ENCODE measurements around the gene LIFR.
A peak's percentile ranks its signal among the peaks of the same experiment; 100 is the strongest.

Gene LIFR

DNA sequence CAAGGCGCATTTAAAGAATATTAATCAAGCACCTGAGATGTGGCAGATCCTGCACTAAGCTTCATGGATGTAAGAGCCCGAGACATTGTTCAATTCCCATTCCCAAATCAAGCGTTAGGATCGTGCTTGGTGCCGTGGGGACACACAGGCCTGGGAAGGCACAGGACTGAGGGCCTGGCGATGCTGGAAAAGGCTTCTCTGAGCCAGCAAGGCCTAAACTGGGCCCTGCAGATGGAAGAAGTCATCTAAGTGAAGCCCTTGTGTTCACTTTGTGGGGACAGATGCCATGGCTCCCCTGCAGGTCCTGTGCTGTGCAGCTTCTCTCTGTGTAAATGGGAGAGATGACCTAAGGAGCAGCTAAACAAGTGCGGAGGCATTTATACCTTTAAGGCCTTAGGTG, 83.9 kb downstream of the LIFR start:
- Mint-ChIP-seq H3K4me3 (no peak overlapping the region), H3K9me3 (no peaks in the 10 kb centered on the region), H3K27ac (no peak overlapping the region), H3K4me1 (no peaks in the 10 kb centered on the region), H3K27me3 (peaks cover 54% of the 10 kb centered on the region)
- DNase-seq (no peak), ATAC-seq (peak; percentile 12)

DNA sequence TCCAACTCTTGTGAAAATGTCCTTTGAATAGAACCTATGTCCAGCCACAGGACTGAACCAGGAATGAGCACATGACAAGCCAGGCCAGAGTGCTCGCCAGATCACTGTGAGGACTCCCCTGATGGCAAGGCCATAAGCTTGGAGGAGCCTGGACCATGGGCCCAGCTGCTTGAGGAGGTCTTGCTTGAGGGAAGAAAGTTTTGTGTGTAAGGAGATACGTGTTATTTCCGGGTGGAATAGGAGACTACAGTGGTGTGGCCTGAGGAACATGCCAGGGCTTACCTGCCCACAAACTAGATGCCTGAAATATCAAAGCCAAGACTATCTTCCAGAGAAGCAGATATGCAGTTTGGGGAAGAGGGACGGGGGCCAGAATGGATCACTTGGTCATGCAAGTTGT, 84.7 kb downstream of the LIFR start:
- ATAC-seq: no peak
- no peak for DNase-seq
- H3K4me3 Mint-ChIP-seq: no peak overlapping the region
- H3K27ac Mint-ChIP-seq: no peak overlapping the region
- H3K9me3 Mint-ChIP-seq: no peaks in the 10 kb centered on the region
- no peaks in the 10 kb centered on the region for H3K4me1 Mint-ChIP-seq
- peaks cover 48% of the 10 kb centered on the region for H3K27me3 Mint-ChIP-seq

- DNase-seq (no peak), ATAC-seq (no peak)
- Mint-ChIP-seq H3K4me3 (no peak overlapping the region), H3K27ac (no peak overlapping the region), H3K27me3 (peaks cover 36% of the 10 kb centered on the region), H3K4me1 (no peaks in the 10 kb centered on the region), H3K9me3 (no peaks in the 10 kb centered on the region)
Measured at GRCh38 chr5:38469707-38470267, 86.7 kb downstream of the LIFR start.

DNA sequence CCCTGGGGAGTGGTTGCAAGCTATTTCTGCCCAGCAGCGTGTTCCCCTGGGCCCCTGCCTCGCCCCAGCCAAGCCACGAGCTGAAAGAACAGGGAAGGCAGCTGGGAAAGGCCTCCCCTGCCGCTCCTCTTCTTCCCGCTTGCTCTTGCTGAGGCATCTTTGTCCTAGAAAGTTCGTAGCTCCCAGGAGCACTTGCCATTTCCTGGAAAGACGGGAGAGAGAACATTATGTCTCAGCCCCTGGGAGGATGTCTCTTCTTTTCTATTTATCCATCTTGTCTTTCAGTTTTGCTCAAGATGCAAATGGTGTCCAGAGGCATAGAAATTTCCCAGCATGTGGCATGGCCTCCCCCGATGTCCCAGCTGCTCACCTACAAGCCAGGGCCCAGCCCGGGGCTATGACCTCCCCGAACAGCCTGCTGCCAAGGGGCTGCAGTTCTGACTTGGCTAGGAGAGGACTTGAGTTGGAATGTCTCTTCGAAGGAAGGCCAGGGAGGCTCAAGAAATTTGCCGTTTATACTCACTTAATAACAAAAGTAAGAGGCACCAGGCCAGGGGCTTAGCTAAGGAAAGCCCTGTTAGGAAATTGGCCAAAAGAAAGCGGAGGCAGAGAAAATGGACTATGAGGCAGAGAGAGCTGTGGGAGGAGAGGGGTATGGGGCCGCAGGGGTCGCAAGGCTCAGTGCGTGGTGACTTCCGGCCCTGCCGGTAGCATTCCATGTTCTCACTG, 87.3 kb downstream of the LIFR start:
- Mint-ChIP-seq H3K27me3 (peaks cover 30% of the 10 kb centered on the region), H3K9me3 (no peaks in the 10 kb centered on the region), H3K4me1 (no peaks in the 10 kb centered on the region), H3K27ac (no peak overlapping the region), H3K4me3 (no peak overlapping the region)
- ATAC-seq (no peak), DNase-seq (no peak)

DNA sequence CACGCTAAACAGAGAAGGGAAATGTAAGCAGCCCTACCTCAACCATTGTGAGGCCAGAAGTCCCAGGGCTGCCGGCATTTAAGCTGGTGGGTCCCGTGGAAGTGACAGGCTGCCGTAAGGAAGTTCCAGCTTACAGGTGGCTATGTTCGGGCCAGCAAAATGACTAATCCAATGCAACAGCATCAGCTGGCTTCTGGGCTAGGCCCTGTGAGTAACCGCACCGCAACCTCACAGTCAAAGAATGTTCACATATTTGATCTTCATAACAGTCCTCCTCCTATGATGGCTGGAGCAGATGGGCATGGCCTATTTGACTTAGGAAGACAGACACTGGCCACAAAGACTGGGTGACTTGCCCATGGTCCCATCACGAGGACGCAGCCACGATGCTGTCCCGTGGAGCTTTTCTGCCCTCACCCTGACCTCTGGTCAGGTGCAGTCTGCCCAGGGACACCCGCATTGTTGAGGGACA, 88.2 kb downstream of the LIFR start:
- peaks cover 21% of the 10 kb centered on the region for H3K27me3 Mint-ChIP-seq
- DNase-seq (no peak), ATAC-seq (no peak)
- H3K27ac Mint-ChIP-seq: no peak overlapping the region
- H3K9me3 Mint-ChIP-seq: no peaks in the 10 kb centered on the region
- no peaks in the 10 kb centered on the region for H3K4me1 Mint-ChIP-seq
- no peak overlapping the region for H3K4me3 Mint-ChIP-seq

- Mint-ChIP-seq H3K4me3 (no peak overlapping the region), H3K27ac (no peak overlapping the region), H3K27me3 (peaks cover 17% of the 10 kb centered on the region), H3K4me1 (no peaks in the 10 kb centered on the region), H3K9me3 (no peaks in the 10 kb centered on the region)
- ATAC-seq: no peak
- no peak for DNase-seq
Measured at GRCh38 chr5:38467353-38468040, 88.9 kb downstream of the LIFR start.

GRCh38 chr5:38466424-38467189, 89.8 kb downstream of the LIFR start:
- no peak for DNase-seq
- no peaks in the 10 kb centered on the region for H3K9me3 Mint-ChIP-seq
- no peak overlapping the region for H3K4me3 Mint-ChIP-seq
- H3K27ac Mint-ChIP-seq: no peak overlapping the region
- peaks cover 16% of the 10 kb centered on the region for H3K27me3 Mint-ChIP-seq
- no peak for ATAC-seq
- H3K4me1 Mint-ChIP-seq: no peaks in the 10 kb centered on the region

- Mint-ChIP-seq H3K27me3 (peaks cover 13% of the 10 kb centered on the region), H3K27ac (no peak overlapping the region), H3K9me3 (no peaks in the 10 kb centered on the region), H3K4me3 (no peak overlapping the region), H3K4me1 (no peaks in the 10 kb centered on the region)
- DNase-seq (no peak), ATAC-seq (no peak)
Measured at GRCh38 chr5:38465702-38466423, 90.6 kb downstream of the LIFR start.

DNA sequence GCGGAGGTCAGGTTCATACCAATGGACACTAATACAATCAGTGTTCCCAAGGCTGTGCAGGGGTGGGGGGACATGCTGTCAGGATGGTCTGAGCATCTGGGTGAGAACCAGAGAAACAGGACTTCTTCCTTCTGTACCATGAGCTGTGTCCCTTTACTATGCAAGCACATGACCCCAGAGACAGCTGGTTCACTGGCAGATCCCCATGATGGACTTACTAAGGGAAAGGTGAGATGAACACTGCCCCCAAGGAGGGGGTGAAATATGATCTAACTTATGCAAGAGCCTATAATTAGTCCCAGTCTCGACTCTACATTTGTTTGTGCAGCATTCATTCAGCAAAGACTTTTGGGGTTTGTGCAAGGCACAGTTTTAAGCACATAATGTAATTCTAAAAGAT, 91.4 kb downstream of the LIFR start:
- no peak for ATAC-seq
- Mint-ChIP-seq H3K27ac (no peak overlapping the region), H3K9me3 (no peaks in the 10 kb centered on the region), H3K27me3 (peaks cover 21% of the 10 kb centered on the region), H3K4me1 (no peaks in the 10 kb centered on the region), H3K4me3 (no peak overlapping the region)
- DNase-seq: no peak

- no peaks in the 10 kb centered on the region for H3K9me3 Mint-ChIP-seq
Measured at GRCh38 chr5:38463634-38464521, 92.6 kb downstream of the LIFR start.

DNA sequence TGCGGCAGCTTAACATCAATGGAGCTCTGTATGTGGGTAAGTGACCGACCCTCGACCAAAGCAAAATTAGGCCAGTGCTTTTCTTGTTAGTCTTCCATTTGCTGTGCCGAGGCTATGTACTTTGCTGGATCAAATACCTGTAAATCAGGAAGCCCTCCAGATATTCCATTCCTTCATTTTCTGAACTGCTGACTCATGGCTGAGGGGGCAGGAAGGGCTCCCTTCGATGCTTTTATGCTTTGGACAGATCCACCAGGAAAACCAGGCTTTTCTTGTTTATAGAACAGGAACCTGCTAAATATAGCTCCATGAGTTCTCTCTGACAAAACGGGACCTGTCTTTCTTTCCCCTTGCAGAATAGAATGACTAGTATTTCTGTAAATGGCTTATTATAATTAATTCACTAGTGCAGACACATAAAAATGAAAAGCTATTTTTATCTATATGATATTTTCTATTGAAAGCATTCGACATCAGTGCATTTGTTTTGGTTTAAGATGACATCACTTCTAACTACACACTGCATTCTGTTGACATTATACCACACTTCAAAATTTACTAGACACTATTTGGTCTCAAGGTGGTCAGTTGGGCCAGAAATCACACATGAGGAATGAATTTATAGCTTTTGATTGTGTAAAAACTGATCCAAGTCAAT, 93.3 kb downstream of the LIFR start:
- ATAC-seq: no peak
- Mint-ChIP-seq H3K27ac (no peak overlapping the region), H3K27me3 (peaks cover 37% of the 10 kb centered on the region), H3K4me1 (no peaks in the 10 kb centered on the region), H3K9me3 (no peaks in the 10 kb centered on the region), H3K4me3 (no peak overlapping the region)
- DNase-seq: no peak

More at GRCh38 chr5:38463634-38464521, 92.6 kb downstream of the LIFR start:
- DNase-seq (no peak), ATAC-seq (no peak)
- Mint-ChIP-seq H3K27me3 (peaks cover 29% of the 10 kb centered on the region), H3K4me3 (no peak overlapping the region), H3K4me1 (no peaks in the 10 kb centered on the region), H3K27ac (no peak overlapping the region)

- Mint-ChIP-seq H3K4me1 (peaks cover 16% of the 10 kb centered on the region), H3K27ac (no peak overlapping the region), H3K9me3 (no peaks in the 10 kb centered on the region), H3K27me3 (peaks cover 84% of the 10 kb centered on the region), H3K4me3 (no peak overlapping the region)
- DNase-seq: no peak
- no peak for ATAC-seq
Measured at GRCh38 chr5:38458174-38458573, 98.3 kb downstream of the LIFR start.

DNA sequence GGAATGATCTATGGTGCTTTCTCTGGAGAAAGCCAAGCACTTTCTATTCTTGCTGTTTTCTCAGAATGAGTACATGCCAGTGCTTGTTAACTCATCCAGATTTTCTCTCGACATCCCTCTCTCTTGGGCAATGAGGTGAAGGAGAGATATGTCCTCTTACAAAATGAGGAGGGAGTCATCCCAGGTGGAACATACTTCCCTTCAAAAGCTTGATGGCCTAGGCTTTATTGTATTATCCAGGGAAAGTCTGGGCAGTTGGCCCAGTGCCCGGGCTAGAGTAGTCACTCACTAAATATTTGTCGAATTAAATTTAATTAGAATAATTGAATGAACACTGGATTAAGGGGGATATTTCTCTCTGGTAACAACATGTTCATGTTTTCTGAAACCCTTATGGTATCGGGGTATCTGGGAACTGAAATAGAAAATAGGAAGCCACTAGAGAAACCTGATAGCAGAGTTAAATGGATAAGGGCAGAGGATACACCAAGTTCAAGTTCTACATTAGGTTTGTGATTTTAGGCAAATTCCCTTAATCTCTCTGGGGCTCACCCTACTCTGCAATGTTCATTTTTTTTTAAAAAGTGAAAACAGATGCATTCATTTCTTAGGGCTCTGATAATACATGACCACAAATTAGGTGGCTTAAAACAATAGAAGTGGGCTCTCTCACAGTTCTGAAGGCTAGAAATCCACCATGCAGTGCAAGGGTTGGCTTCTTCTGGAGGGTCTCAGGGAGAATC, 99.6 kb downstream of the LIFR start:
- ATAC-seq: no peak
- no peak for DNase-seq
- H3K4me3 Mint-ChIP-seq: no peak overlapping the region

More for the DNA sequence above, 99.6 kb downstream of the LIFR start:
- no peak overlapping the region for H3K27ac Mint-ChIP-seq
- no peaks in the 10 kb centered on the region for H3K9me3 Mint-ChIP-seq
- peaks cover 84% of the 10 kb centered on the region for H3K27me3 Mint-ChIP-seq
- H3K4me1 Mint-ChIP-seq: peaks cover 24% of the 10 kb centered on the region

Measured in stimulated activated naive CD8-positive, alpha-beta T cell treated with anti-CD3 and anti-CD28 coated beads, Interleukin-15, amount 100 ng/mL, for 72 hours (primary cell).